HCT116 (cell line): ENCODE results near the gene ERC2. TPM values are rescaled to one million over a fixed set of nuclear protein-coding genes. Genes with fewer than 3 reads are reported as not detected.

ENCODE experiments used
- ATAC-seq: fragments of 200-7000 bp; cut with Tn5 transposase; 2 replicates; pipeline ENCODE4 v1.9.1; 2020; ENCODE audit warnings: mild to moderate bottlenecking, moderate library complexity
- BruUV-seq: library from RNA; stranded (reverse); fragments of 400-500 nt; replicated peaks from 2 replicates; lab custom pipeline; 2021; lab: Mats Ljungman, UMichigan
- CTCF ChIA-PET: fragments of 300-600 bp; sonication (Branson Sonifier 250); formaldehyde crosslinking; loops from one replicate; lab custom pipeline; 2021; ENCODE audit warnings: antibody characterized with exemption; lab: Charles Lee
- POLR2A ChIA-PET: fragments of 300-600, 350-600 bp; sonication (Branson Sonifier 250); formaldehyde crosslinking; loops from one replicate; lab custom pipeline; 2021; ENCODE audit warnings: antibody characterized with exemption; lab: Charles Lee
- RAD21 ChIA-PET, 2 experiments: fragments of 300-600 bp; sonication (Branson Sonifier 250); formaldehyde crosslinking; loops; one replicate each; lab custom pipeline; 2023; ENCODE audit warnings: low total read pairs in 2 of 2; ENCODE audit not compliant: uncharacterized antibody in 2 of 2, unreplicated experiment in 2 of 2, low non-redundant PET in 1 of 2; lab: Charles Lee
- DNase-seq: peaks from one replicate; pipeline ENCODE4 v3.0.0-alpha.2; 2010; ENCODE audit warnings: low read depth, low spot score
- H2AFZ ChIP-seq: fragments of 200-600 bp; shearing (Covaris generic), sonication (generic); 2 replicates; pipeline ENCODE4 v1.6.1; 2017; ENCODE audit warnings: low read depth, mixed run types, mixed read lengths, antibody characterized with exemption, low read length; ENCODE audit not compliant: poor library complexity, severe bottlenecking
- H3K27ac ChIP-seq: 2 replicates; pipeline ENCODE4 v1.5.1; 2012; ENCODE audit warnings: low read depth, low read length
- H3K27me3 ChIP-seq: fragments of 200-600 bp; sonication (generic); 2 replicates; pipeline ENCODE4 v1.6.1; 2016; ENCODE audit warnings: mixed run types, low read length, mixed read lengths; ENCODE audit not compliant: insufficient read depth
- H3K36me3 ChIP-seq, 2 experiments: fragments of 200-500 bp in 1 of 2; fragments of 200-600 bp in 1 of 2; sonication (Bioruptor generic) in 1 of 2; sonication (generic) in 1 of 2; 2 replicates each; pipeline versions ENCODE4 v1.5.1 to v1.6.1; 2014 to 2016; ENCODE audit warnings: low read length in 2 of 2, inconsistent platforms in 1 of 2, mixed read lengths in 1 of 2, mixed run types in 1 of 2; ENCODE audit not compliant: insufficient read depth in 2 of 2, control insufficient read depth in 1 of 2
- H3K4me1 ChIP-seq, 2 experiments: fragments of 200-600 bp in 1 of 2; sonication (generic) in 1 of 2; 2 replicates each; pipeline versions ENCODE4 v1.5.1 to v1.6.1; 2012 to 2017; ENCODE audit warnings: low read length in 2 of 2, inconsistent platforms in 1 of 2, mild to moderate bottlenecking in 1 of 2, mixed read lengths in 1 of 2, mixed run types in 1 of 2, moderate library complexity in 1 of 2; ENCODE audit not compliant: insufficient read depth in 2 of 2, control insufficient read depth in 1 of 2
- H3K4me2 ChIP-seq: fragments of 200-600 bp; sonication (generic); 2 replicates; pipeline ENCODE4 v1.6.1; 2017; ENCODE audit warnings: mixed run types, low read length, mixed read lengths
- H3K4me3 ChIP-seq, 2 experiments: fragments of 200-600 bp in 1 of 2; sonication (generic) in 1 of 2; replicated peaks in 1 of 2; 2 replicates each; pipeline ENCODE4 v1.5.1; 2011 to 2016; ENCODE audit warnings: low read length in 2 of 2, control low read depth in 1 of 2, low read depth in 1 of 2, mild to moderate bottlenecking in 1 of 2, mixed read lengths in 1 of 2, mixed run types in 1 of 2
- H3K79me2 ChIP-seq: fragments of 200-600 bp; sonication (generic); 2 replicates; pipeline ENCODE4 v1.6.1; 2017; ENCODE audit warnings: mild to moderate bottlenecking, mixed run types, low read length, moderate library complexity, mixed read lengths; ENCODE audit not compliant: insufficient read depth
- H3K9ac ChIP-seq: fragments of 200-600 bp; sonication (generic); 2 replicates; pipeline ENCODE4 v1.6.1; 2016; ENCODE audit warnings: low read length, mixed read lengths
- H3K9me2 ChIP-seq: fragments of 200-600 bp; sonication (generic), shearing (Covaris generic); 2 replicates; pipeline ENCODE4 v1.6.1; 2017; ENCODE audit warnings: mixed run types, mild to moderate bottlenecking, moderate library complexity; ENCODE audit not compliant: insufficient read depth
- H3K9me3 ChIP-seq, 2 experiments: fragments of 200-500 bp in 1 of 2; fragments of 200-600 bp in 1 of 2; sonication (Bioruptor generic) in 1 of 2; sonication (generic) in 1 of 2; 2 replicates each; pipeline ENCODE4 v1.6.1; 2014 to 2017; ENCODE audit warnings: low read length in 2 of 2, mixed read lengths in 2 of 2, inconsistent platforms in 1 of 2, low read depth in 1 of 2, mild to moderate bottlenecking in 1 of 2, mixed run types in 1 of 2, moderate library complexity in 1 of 2; ENCODE audit not compliant: control insufficient read depth in 1 of 2, insufficient read depth in 1 of 2
- H4K20me1 ChIP-seq: fragments of 200-600 bp; sonication (generic), shearing (Covaris generic); 2 replicates; pipeline ENCODE4 v1.6.1; 2017; ENCODE audit warnings: mixed run types, mild to moderate bottlenecking, moderate library complexity; ENCODE audit not compliant: insufficient read depth
- CBX3 ChIP-seq: IDR thresholded peaks from 2 replicates; pipeline ENCODE4 v1.6.1; 2012; ENCODE audit warnings: low read depth
- EZH2 ChIP-seq: fragments of 200-600 bp; sonication (generic); IDR thresholded peaks from 2 replicates; pipeline ENCODE4 v1.6.1; 2017; ENCODE audit warnings: antibody characterized with exemption, mixed run types
- EZH2phosphoT487 ChIP-seq: fragments of 200-600 bp; IDR thresholded peaks from 2 replicates; pipeline ENCODE4 v1.6.1; 2018; ENCODE audit warnings: antibody characterized with exemption, borderline replicate concordance
- REST ChIP-seq: IDR thresholded peaks from 2 replicates; pipeline ENCODE4 v1.6.1; 2012; ENCODE audit warnings: low read depth
- SIN3A ChIP-seq: IDR thresholded peaks from 2 replicates; pipeline ENCODE4 v1.6.1; 2012; ENCODE audit warnings: low read depth
- SP1 ChIP-seq: IDR thresholded peaks from 2 replicates; pipeline ENCODE4 v1.6.1; 2012; ENCODE audit warnings: low read depth
- ZBTB33 ChIP-seq: IDR thresholded peaks from 2 replicates; pipeline ENCODE4 v1.6.1; 2011; ENCODE audit warnings: mild to moderate bottlenecking, low read length, moderate library complexity; ENCODE audit not compliant: insufficient replicate concordance; ENCODE audit errors: extremely low read depth
- intact Hi-C: fragments of 100-400 bp; cut with micrococcal nuclease; formaldehyde crosslinking; loops from 2 replicates; pipeline ENCODE4 v1.10.0; 2022
- total RNA-seq: library from RNA; stranded (reverse); gene quantifications from one replicate; pipeline ENCODE4 v1.2.1, GENCODE V29; 2021; ENCODE audit not compliant: unreplicated experiment

Gene ERC2
- total RNA-seq, 1 experiment from 2014 or later, result not detected

- DNase-seq (no peak), ATAC-seq (no peak)
- CTCF ChIA-PET, result no interaction called here
- Histone ChIP-seq H3K4me2 (no peak overlapping the region), H3K9me3 (no peaks in the 10 kb centered on the region), H3K9me2 (no peaks in the 10 kb centered on the region), H2AFZ (no peak overlapping the region), H3K27me3 (peaks cover 29% of the 10 kb centered on the region), H3K79me2 (no peaks in the 10 kb centered on the region), H3K27ac (no peak overlapping the region), H4K20me1 (no peaks in the 10 kb centered on the region), H3K4me3 (no peak overlapping the region), H3K4me1 (0 out of 4 replicates have a peak, but pooled peaks cover 0 to 5% of the 10 kb centered on the region in 2 experiments), H3K36me3 (no peaks in the 10 kb centered on the region), H3K9ac (no peak overlapping the region)
- BruUV-seq, result no TSS peak
- intact Hi-C loops, result no loop called here
- TF ChIP-seq ZBTB33, result no peak
- TF ChIP-seq CBX3, result no peak
- no peak for TF ChIP-seq EZH2
- RAD21 ChIA-PET, result no interaction called here
- POLR2A ChIA-PET, result no interaction called here
Measured at GRCh38 chr3:56322862-56323261, 145.4 kb downstream of the ERC2 start.

- no TSS peak for BruUV-seq
- intact Hi-C loops, result no loop called here
- Histone ChIP-seq H2AFZ (no peak overlapping the region), H3K27ac (no peak overlapping the region), H3K4me3 (no peak overlapping the region), H4K20me1 (no peaks in the 10 kb centered on the region), H3K9ac (no peak overlapping the region), H3K36me3 (no peaks in the 10 kb centered on the region), H3K9me3 (no peaks in the 10 kb centered on the region), H3K79me2 (no peaks in the 10 kb centered on the region), H3K27me3 (peaks cover 26% of the 10 kb centered on the region), H3K4me2 (no peak overlapping the region), H3K4me1 (0 out of 4 replicates have a peak, but pooled peaks cover 0 to 5% of the 10 kb centered on the region in 2 experiments), H3K9me2 (no peaks in the 10 kb centered on the region)
- ChIA-PET CTCF (no interaction called here), RAD21 (no interaction called here), POLR2A (no interaction called here)
- DNase-seq, result no peak
- no peak for TF ChIP-seq REST
- no peak for TF ChIP-seq SIN3A
- TF ChIP-seq EZH2phosphoT487, result no peak
- TF ChIP-seq SP1, result no peak
- ATAC-seq, result no peak
Measured at GRCh38 chr3:56321892-56322291, 146.4 kb downstream of the ERC2 start.
